HCEC 1CT (cell line): Measurements from ENCODE around the gene DMRTB1.

Source experiments
- DNase-seq: peaks from one replicate; pipeline ENCODE4 v3.0.0-alpha.2; 2017

Gene DMRTB1

DNA sequence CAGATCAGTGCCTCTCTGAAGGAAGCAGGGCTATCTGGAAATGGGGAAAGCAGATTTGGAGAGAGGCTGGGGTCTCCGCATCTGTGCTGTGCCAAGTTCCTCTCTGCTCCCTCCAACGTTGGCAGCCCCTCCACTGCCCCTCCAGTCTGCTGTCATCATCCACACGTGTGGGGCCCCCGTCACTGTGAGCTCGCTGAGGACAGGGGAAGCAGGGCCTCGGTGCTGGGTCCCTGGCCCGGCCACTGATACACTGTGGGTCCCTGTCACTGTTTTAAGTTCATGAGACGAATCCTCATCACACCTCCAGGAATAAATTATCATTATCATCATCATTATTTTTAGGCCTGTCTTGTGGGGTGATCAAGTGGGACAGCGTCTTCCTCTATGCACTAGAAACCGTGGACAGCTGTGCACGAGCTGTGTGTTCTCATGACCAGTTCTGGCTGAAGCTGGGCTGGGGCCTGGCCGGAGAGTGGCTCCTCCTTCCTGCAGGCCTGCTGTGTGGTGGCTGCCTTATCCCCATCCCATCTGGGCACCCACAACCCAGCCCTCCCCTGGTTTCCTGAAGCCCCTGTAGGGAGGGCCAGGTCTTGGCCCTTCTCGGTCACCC, 52.2 kb downstream of the DMRTB1 start:
- DNase-seq: no peak

DNA sequence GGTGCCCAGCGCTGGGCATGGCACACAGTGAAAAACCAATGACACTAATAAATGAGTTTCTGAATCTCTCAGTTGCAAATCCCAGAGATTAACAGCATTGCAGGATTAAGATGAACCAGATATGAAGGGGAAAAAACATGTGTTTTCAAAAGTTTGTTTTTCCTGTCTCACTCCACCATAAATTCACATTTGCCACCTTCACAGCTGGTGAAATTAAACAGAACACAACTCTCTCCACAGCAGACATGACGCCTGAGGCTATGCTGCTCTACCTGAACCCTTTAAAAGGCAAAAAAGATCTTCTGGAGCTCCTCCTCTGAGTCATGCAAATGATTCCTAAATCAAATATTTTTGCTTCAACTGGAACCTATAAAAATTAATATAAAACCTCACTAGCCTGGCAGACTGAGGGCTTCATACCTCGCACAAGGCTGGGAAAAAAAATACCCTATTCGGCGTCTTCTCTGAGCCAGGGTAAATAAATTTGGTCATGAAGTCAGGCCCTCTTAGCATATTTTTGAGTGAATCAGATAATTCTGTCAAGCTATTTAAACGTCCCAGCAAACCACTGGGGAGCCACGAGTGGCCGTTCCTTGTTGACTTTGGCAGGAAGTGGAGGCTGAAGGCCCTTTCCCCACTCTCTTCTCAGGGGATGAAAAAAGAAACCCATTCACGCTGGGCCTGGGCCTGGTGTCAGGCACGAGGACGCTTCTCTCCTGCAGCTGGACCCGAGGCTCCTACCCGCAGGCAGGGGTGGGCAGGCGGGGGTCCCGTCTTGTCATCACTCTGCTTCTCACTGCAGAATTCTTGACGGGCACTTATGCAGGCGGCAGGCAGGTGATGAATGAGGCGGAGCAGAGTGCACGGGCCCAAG, 53.0 kb downstream of the DMRTB1 start:
- DNase-seq: no peak

DNA sequence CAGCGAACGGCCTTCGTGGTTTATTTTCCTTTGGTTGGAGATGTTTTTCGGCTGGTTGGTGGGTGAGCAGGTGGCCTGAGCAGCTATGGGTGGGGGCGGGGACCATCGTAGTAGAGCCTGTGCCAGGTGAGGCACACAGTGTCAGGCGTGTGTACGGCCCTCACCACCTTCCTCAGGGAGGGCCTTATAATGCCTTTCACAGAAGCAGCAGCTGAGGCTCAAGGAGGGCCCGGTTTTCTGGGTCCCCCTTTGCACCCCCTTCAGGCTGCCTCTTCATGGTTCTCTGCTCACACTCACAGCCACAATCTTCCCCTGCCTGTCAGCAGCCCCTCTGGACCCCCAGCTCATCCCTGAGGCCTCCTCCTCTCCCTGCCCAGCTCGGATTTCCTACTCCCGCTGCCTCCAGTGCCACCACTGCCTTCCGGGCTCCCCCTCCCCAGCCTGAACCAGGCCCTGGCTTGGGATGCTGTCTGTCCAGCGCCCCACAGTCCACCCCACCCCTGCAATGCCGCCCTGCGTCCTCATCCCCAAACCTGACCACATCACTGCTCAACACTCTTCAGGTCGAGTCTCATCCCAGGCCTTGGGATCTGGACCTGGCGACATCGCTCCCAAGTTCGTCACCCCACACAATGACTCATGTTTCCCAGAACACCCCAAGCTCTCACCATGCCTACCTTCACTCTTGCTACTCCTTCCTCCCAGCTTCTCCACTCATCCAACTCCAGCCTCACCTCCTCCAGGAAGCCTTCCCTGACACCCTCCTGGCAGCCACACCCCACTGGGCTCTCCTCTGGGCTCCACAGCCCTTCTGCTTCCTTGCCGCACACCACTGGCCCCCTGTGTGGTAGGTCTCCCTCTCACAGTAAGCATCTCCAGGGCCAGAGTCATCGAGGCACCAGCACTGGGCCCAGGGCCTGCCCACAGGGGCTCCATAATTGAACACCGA, 53.9 kb downstream of the DMRTB1 start:
- DNase-seq: no peak

DNA sequence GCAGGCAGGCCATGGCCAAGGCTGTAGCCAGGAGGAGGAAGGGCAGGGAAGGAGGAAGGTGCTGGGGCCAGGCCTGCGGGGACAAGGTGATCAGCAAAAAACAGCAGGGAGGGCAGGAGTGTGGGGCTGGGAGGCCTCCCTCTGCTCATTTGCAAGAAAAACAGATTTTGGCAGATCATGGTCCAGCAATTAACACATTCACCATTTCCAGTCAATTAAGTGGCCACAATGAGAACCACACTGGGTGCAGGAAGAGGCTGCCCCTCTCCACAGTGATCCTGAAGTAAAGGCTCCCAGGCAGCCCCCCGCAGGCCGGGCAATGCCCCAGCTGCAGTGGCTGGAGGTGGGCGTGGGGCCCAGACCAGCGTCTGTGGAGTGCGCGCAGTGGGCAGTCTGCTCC, 54.6 kb downstream of the DMRTB1 start:
- no peak for DNase-seq

DNA sequence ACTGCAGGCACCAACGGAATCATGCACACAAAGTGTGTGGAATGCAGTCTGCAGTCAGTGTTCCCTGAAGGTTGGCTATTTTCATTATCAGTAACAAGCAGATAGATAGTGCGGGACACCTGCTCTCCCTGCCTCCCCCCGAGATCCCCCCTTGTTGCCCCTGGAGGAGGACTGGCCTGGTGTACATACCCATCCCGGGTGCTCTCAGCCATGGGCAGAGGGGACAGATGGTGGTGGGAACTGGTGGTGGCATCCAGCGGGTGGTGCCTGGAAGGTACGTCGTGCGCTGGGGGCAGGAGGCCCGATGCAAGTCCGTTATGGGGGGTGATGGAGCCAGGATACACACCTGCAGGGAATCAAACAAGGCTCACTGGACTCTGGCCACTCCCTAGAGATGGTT, 55.2 kb downstream of the DMRTB1 start:
- no peak for DNase-seq

DNA sequence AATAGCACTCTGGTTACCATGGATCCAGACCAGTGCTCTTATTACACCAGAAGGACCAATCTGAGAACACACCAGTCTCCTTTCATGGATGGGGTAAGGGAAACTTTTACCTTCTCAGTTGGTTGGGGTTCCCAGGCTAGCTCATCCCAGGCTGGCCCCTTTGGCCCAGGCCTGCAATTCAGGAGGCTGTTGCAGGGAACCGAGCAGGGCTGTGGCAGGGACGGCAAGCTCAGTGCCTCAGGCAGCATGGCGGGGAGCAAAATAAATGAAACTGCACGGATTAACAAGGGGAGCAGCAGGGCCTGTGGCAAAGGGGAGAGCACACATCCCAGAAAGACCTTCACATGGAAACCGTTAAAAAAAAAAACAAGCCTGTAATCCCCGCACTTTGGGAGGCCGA, 57.0 kb downstream of the DMRTB1 start:
- no peak for DNase-seq
